ENCODE measurements around the gene POU5F1. TPM values are rescaled to one million over a fixed set of nuclear protein-coding genes. Genes with fewer than 3 reads are reported as not detected.
A peak's percentile ranks its signal among the peaks of the same experiment; 100 is the strongest.

POU5F1 gene
- total and polyA plus RNA-seq, 9 of the 15 experiments (the other 6 are each of a cell fraction or from before 2014, with no cell fraction given), result 0.06 to 2.0 (median 0.10) TPM; not detected in 6

DNA sequence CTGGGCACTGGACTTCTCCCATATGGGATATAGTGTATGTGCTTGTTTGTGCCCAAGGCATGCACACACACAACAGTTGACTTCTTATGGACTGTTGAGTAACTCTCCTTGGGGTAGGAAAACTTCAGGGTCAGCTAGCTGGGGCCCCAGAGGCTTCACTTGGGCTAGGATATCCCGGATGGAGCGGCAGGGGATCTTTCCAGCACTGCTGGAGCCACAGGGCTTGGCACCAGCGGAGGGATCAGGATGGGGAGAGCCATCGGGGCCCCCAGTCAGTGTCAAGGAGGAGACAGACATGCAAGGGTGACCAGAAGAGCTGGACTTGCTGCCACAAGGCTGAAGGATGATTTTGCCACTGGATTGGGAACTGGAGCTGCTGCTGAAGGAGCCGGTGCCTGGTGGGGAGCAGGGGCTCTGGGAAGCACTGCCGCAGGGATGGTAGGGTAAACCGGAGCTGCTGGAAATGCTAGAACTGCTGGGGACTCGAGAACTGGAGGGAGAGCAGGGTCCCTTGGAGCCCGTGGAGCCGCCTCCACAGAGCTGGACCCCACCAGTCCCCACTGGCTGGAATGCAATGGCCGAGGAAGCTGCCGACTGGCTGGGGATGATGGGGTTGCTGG lies 54.4 kb downstream of the POU5F1 start:
- POLR2A ChIA-PET, result interaction anchor here (0.6 kb wide), 2 partner anchors 212 to 764 kb away, joined by 3 to 4 read pairs; no protein-coding TSS in a partner anchor
- BruUV-seq (replicated peaks), result no TSS peak
- no peaks in the 10 kb centered on the region for H3K9me1 ChIP-seq (ENCODE audit: control insufficient read depth, insufficient read depth, low read length)
- FAIRE-seq, result no peak
- no peaks in the 10 kb centered on the region for H3K9me3 ChIP-seq (replicated peaks; ENCODE audit: control insufficient read depth, insufficient read depth, low read depth, low read length)
- no peak overlapping the region for H3K9ac ChIP-seq (ENCODE audit: insufficient read depth in 1 of 2, low read depth in 2 of 2, low read length in 2 of 2)
- no peak overlapping the region for H2AFZ ChIP-seq (ENCODE audit: low read depth, low read length)
- CTCF ChIA-PET (ENCODE audit: low intra/inter-chr PET ratio), result no interaction called here
- no peak overlapping the region for H3K4me3 ChIP-seq
- no peaks in the 10 kb centered on the region for H3K36me3 ChIP-seq (ENCODE audit: control insufficient read depth, insufficient read depth, low read length)
- in situ Hi-C loops (cut with MboI), result no loop called here
- H3K4me1 ChIP-seq (replicated peaks in 1 of 2; ENCODE audit: control insufficient read depth in 2 of 2, insufficient read depth in 2 of 2, low read length in 2 of 2), result peaks cover 0 to 6% of the 10 kb centered on the region in 2 experiments; a peak in 2 of 5 replicates
- H3K79me2 ChIP-seq (ENCODE audit: control insufficient read depth, insufficient read depth, low read length), result no peaks in the 10 kb centered on the region
- WGBS (ENCODE audit: insufficient coverage, low coverage, missing lambda C conversion rate), result 4% methylated on average over 12 of the region's 12 CpGs
- no peak overlapping the region for H3K27ac ChIP-seq (ENCODE audit: extremely low read depth, low read depth, low read length)
- intact Hi-C loops (cut with micrococcal nuclease), result no loop called here
- no peak for ATAC-seq
- TF ChIP-seq ZNF644 (tag; IDR thresholded peaks at IDR 0.05; ENCODE audit: low read depth) (no peak), ZNF165 (CRISPR knock-in tag; IDR thresholded peaks at IDR 0.05; ENCODE audit: borderline replicate concordance) (no peak)
- H3K27me3 ChIP-seq (ENCODE audit: control insufficient read depth in 2 of 2, insufficient read depth in 2 of 2, low read length in 2 of 2), result peaks cover 57 to 82% of the 10 kb centered on the region in 2 experiments
- DNase-seq (ENCODE audit: extremely low read depth in 1 of 4, low spot score in 3 of 4), result no peak
- H3K4me2 ChIP-seq (ENCODE audit: insufficient read depth, low read length), result no peak overlapping the region
- no peaks in the 10 kb centered on the region for H4K20me1 ChIP-seq (replicated peaks; ENCODE audit: control insufficient read depth, insufficient read depth, low read length)

DNA sequence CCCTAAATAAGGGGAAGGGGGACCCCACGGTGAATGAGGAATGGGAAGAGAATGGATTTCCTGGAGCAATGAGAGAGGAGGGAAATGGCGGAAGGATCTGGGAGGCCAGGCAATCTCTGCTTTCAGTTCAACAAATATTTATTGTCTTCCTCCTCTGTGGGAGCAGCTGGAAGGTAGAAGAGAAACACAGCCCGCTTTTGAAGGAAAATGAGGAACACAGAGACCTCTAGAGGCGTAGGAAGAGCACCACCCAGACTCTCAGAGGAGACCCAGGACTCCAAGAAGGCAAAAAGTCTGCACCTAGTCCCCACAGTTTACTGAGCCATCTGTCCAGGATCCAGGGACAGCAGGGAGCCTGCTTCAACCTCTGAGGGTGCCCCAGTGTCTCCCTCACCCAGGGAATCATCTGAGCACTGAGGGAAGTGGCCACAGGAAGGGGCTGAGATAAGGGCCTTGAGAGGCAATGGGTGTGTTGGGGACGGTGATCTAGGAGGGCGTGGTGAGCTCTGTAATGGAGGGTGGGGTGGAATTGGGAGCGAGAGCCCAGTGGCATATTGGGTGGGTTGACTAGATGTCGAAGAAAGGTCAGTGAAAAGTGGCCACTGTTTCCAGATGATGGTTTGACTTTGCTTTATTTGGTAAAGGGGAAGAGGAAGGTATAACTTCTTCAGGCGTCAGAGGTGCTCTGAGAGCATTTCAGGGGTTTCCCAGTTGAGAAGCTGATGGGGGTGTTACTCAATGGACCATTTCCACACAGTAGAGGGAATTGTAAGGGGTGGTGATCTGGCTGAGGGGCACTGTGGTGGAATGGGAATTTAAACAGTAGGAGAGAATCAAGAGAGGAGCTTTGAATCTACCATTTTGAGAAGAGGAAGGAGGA lies 55.3 kb downstream of the POU5F1 start:
- Histone ChIP-seq H3K4me2 (ENCODE audit: insufficient read depth, low read length) (no peak overlapping the region; the same call in 1 of the 2 replicates), H4K20me1 (replicated peaks; ENCODE audit: control insufficient read depth, insufficient read depth, low read length) (no peaks in the 10 kb centered on the region), H3K36me3 (ENCODE audit: control insufficient read depth, insufficient read depth, low read length) (no peaks in the 10 kb centered on the region), H3K9ac (ENCODE audit: insufficient read depth in 1 of 2, low read depth in 2 of 2, low read length in 2 of 2) (no peak overlapping the region), H2AFZ (ENCODE audit: low read depth, low read length) (no peak overlapping the region), H3K4me3 (no peak overlapping the region), H3K4me1 (replicated peaks in 1 of 2; ENCODE audit: control insufficient read depth in 2 of 2, insufficient read depth in 2 of 2, low read length in 2 of 2) (peaks cover 0 to 2% of the 10 kb centered on the region in 2 experiments; a peak in 2 of 5 replicates), H3K9me1 (ENCODE audit: control insufficient read depth, insufficient read depth, low read length) (no peaks in the 10 kb centered on the region), H3K9me3 (replicated peaks; ENCODE audit: control insufficient read depth, insufficient read depth, low read depth, low read length) (no peaks in the 10 kb centered on the region), H3K27ac (ENCODE audit: extremely low read depth, low read depth, low read length) (no peak overlapping the region), H3K79me2 (ENCODE audit: control insufficient read depth, insufficient read depth, low read length) (no peaks in the 10 kb centered on the region), H3K27me3 (ENCODE audit: control insufficient read depth in 2 of 2, insufficient read depth in 2 of 2, low read length in 2 of 2) (peaks cover 61 to 86% of the 10 kb centered on the region in 2 experiments)
- POLR2A ChIA-PET, result interaction anchor here (0.6 to 1.8 kb wide), 6 partner anchors 10 to 763 kb away, joined by 3 to 5 read pairs (median 4); no protein-coding TSS in a partner anchor
- intact Hi-C loops (cut with micrococcal nuclease), result no loop called here
- peak; percentile 89 for ATAC-seq
- DNase-seq (ENCODE audit: extremely low read depth in 1 of 4, low spot score in 3 of 4), result peak in 2 of 4 experiments; percentile 43 to 48
- CTCF ChIA-PET (ENCODE audit: low intra/inter-chr PET ratio), result interaction anchor here (0.7 kb wide), 1 partner anchor 95 kb away, joined by 3 read pairs; no protein-coding TSS in a partner anchor
- BruUV-seq (replicated peaks), result no TSS peak
- WGBS (ENCODE audit: insufficient coverage, low coverage, missing lambda C conversion rate), result 3% methylated on average over 8 of the region's 9 CpGs
- peak; percentile 88 for FAIRE-seq
- in situ Hi-C loops (cut with MboI), result no loop called here
- TF ChIP-seq TFAM (CRISPR knock-in tag; conservative IDR thresholded peaks at IDR 0.05), result no peak
- no peak for TF ChIP-seq HIVEP1 (CRISPR knock-in tag; IDR thresholded peaks at IDR 0.05)
- no peak for TF ChIP-seq ZNF184 (CRISPR knock-in tag; IDR thresholded peaks at IDR 0.05)
- TF ChIP-seq, protein P1, sequence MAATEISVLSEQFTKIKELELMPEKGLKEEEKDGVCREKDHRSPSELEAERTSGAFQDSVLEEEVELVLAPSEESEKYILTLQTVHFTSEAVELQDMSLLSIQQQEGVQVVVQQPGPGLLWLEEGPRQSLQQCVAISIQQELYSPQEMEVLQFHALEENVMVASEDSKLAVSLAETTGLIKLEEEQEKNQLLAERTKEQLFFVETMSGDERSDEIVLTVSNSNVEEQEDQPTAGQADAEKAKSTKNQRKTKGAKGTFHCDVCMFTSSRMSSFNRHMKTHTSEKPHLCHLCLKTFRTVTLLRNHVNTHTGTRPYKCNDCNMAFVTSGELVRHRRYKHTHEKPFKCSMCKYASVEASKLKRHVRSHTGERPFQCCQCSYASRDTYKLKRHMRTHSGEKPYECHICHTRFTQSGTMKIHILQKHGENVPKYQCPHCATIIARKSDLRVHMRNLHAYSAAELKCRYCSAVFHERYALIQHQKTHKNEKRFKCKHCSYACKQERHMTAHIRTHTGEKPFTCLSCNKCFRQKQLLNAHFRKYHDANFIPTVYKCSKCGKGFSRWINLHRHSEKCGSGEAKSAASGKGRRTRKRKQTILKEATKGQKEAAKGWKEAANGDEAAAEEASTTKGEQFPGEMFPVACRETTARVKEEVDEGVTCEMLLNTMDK (IDR thresholded peaks at IDR 0.05; ENCODE audit: borderline replicate concordance, insufficient read depth, low read depth, low read length, poor library complexity, severe bottlenecking), result peak; percentile 13
- peak; percentile 32 to 53; a peak in 3 of 4 replicates for TF ChIP-seq RAD21 (CRISPR knock-in tag; conservative IDR thresholded peaks at IDR 0.05 in 1 of 2, IDR thresholded peaks at IDR 0.05 in 1 of 2)
- TF ChIP-seq TSC22D4 (tag; IDR thresholded peaks at IDR 0.05), result 0 out of 2 replicates have a peak, but pooled peaks have one; percentile 59
- TF ChIP-seq ETV1 (tag; conservative IDR thresholded peaks at IDR 0.05; ENCODE audit: low read depth), result 0 out of 2 replicates have a peak, but pooled peaks have one; percentile 26
- no peak for TF ChIP-seq NR4A1 (CRISPR knock-in tag; IDR thresholded peaks at IDR 0.05)
- 0 out of 2 replicates have a peak, but pooled peaks have one; percentile 24 for TF ChIP-seq NR4A1 (tag; IDR thresholded peaks at IDR 0.05)
